Measurements from ENCODE around the gene TMPRSS6.

TMPRSS6 gene

DNA sequence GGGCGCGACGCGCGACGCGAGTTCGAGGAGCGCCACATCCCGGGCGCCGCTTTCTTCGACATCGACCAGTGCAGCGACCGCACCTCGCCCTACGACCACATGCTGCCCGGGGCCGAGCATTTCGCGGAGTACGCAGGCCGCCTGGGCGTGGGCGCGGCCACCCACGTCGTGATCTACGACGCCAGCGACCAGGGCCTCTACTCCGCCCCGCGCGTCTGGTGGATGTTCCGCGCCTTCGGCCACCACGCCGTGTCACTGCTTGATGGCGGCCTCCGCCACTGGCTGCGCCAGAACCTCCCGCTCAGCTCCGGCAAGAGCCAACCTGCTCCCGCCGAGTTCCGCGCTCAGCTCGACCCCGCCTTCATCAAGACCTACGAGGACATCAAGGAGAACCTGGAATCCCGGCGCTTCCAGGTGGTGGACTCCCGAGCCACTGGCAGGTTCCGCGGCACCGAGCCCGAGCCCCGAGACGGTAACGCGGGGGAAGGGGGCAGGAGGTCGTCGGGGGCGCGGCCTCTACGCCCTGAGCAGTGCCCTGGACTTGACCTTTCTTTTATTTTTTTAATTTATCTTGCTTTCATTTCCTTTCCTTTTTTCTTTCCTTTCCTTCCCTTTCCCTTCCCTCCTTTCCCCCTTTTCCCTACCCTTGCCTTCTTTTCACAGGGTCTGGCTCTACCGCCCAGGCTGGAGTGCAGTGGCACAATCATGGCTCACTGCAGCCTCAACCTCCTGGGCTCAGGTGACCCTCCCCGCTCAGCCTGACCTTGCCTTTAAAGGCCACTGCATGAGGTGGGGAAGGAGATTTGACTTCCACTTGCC is 85.0 kb downstream of the TMPRSS6 start:
- DNase-seq: no peak

- DNase-seq: no peak
Measured at GRCh38 chr22:37023743-37024338, 85.7 kb downstream of the TMPRSS6 start.

DNA sequence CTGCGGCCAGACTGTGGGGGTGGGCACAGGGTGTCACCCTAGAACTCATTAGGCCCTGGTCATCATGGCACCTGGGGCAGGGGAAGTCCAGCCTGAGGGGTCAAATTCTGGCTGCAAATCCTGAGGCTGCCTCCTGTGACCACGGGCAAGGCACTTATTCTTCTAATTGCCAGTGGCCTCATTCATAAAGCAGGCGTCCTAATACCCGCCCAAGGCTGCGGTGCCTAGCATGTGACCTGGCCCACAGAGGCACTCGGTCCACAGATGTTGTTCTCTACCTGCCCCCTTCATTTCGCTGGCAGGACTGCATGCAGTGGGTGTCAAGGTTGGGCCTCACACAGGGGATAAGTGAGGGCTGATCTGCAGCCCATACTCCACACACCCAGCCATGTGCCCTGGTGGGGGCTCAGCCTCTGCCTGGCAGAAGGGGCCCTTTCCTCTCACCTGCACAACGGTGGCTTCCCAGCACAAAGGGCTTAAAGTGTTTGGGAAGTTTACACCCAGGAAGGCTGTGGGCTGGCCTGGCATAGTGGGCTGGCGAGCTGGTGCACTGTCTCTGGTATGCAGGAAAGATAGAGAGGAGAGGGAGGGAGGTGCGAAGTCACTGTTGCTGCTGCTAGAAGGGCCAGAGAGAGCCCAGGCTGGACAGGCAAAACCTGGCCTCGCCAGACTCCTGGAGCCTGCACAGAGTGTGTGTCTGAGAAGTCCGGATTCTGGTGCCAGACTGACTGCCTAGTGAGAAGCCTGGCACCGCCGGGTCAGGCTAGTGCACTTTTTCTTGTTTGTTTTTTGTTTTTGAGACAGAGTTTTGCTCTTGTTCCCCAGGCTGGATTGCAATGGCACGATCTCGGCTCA is 86.8 kb downstream of the TMPRSS6 start:
- no peak for DNase-seq

DNA sequence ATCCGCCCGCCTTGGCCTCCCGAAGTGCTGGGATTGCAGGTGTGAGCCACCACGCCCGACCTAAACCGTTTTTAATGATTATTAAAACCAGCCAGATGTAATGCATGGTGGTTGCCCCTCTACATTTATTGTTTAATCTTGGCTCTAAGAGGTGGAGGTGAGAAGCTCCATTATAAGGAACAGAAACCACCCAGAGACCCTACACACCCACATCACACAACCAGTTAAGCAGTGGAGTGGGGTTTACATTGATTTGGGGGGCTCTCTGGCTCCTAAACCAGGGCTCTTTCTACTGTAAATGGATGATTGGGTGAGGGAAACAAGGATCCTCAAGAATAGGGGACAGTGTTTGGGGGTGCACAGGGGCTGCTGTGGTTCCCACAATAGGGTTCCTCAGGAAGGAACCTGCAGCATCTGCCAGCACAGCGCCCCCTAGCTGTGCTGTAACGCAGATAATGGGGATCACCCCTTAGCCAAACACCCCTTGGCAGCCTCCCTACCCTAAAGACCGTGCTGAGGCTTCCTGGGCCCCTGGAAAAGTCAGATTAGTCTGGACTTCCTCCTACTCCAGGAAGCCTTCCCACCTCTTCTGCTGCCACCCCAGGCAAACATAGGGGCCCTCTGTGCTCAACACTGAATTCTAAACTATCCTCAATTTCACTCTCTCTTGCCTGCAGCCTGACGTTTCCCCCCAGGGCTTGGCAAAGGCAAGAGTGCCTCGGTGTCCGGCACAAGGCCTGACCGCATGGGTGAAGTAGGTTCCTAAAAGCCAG is 87.6 kb downstream of the TMPRSS6 start:
- DNase-seq: no peak

DNA sequence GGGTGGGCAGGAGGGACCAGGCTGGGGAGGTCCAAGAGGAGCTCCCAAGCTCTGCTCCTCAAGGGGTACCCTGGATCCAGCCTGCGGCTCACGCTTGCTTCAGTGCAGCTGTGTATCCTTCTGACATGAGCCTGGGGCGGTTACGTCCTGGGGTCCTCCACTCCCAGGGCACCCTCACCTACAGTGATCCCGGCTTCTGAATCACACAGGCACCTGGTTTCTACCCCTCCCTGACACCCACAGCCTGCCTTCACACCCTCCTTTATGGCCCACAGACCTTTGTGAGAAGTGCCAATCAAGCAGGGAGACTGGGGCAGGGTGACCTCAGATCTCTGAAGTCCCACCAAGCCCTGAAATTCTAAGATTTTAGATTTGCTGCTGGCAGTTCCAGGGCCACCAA is 88.5 kb downstream of the TMPRSS6 start:
- no peak for DNase-seq

DNA sequence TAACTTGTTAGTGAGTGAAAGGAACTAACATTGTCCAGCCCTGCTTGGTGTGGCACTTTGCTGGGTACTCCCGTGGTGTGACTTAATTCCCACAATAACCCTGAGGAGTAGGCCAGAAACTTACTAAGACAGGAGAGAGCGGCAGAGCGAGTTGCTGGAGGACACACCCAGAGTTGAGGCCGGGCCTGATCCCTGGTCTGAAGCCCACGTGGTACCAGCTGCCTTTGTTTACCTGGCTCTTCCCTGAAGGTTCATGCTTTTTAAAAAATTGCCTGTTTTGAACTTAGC is 89.4 kb downstream of the TMPRSS6 start:
- DNase-seq: no peak

DNA sequence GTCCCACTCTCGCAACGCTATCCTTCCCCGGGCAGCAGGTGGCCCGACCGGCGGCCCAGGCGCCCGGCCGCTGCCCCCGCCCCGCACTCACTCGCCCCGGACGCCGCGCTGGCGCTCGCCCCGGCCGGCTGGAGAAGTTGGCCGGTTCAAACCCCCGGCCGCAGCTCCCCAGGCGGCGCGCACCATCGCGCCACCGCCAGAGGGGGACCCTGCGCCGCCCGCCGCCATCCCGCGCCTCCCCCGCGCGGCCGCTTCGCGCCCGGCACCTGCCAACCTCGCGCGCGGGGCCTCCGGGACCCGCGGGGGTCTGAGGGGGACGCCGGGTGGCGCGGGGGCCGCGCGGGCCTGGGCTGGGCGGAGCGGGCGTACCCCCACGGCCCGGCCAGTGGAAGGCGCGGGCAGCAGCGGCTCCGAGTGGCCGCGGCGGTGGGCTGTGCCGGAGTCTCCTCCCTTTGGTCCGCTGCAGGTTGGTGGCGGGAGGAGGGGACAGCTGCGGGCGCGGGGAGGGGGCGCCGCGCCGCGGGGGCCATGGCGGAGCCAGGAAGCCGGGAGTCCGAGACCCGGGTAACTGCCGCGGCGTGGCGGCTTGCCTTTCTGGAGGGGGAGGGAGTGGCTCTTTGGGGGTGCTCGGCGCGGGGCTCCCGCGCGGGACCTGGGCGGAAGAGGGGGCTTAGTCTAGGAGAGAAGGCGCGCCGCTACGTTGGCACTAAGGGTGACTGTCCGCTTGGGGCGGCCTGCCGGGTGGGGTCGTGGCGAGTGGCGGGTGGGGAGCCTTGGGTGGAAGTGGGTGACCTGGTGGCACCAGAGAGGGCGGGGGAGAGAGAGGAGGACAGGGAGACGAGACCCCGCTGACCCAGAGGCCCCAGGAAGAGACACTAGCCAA is 90.0 kb downstream of the TMPRSS6 start, which contains the start of the genes MPST and TST:
Gene MPST, plus strand, starts transcription at position 434 of the 883 bp plus-strand sequence. Its CDS starts 95 bp downstream, at position 529.
Gene TST, minus strand, starts transcription at position 139 of the 883 bp plus-strand sequence. CDS start 715 bp downstream, outside the sequence.
- DNase-seq: no peak

GRCh38 chr22:37018815-37019308 is 90.7 kb downstream of the TMPRSS6 start:
- DNase-seq: no peak

DNA sequence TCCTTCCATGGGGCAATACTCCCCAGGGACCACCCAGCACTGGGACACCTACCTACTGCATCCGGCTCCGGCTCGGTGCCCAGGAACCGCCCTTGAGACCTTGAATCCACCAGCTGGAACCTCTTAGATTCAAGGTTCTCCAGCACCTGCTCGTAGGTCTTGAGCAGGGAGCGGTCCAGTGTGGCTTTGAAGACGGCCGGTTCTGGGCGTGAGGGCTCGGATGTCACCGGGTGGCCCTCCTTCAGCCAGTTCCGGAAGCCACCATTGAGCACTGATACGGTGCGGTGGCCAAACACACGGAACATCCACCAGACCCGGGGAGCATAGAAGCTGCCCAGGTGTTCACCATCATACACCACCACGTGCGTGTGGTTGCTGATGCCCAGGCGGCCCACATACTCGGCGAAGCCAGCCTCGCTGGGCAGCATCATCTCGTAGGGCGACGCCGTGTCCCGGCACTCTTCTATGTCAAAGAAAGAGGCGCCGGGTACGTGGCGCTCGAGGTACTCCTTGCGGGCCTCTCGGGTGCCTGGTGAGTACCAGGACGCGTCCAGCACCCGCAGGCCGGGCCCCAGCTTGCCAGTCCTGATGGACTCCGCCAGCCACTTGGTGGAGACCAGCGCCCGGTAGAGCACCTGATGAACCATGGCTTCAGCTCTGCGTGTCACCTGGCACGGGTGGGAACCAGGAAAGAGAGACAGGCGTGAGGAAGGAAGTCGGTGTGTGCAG is 91.3 kb downstream of the TMPRSS6 start:
- DNase-seq: no peak

DNA sequence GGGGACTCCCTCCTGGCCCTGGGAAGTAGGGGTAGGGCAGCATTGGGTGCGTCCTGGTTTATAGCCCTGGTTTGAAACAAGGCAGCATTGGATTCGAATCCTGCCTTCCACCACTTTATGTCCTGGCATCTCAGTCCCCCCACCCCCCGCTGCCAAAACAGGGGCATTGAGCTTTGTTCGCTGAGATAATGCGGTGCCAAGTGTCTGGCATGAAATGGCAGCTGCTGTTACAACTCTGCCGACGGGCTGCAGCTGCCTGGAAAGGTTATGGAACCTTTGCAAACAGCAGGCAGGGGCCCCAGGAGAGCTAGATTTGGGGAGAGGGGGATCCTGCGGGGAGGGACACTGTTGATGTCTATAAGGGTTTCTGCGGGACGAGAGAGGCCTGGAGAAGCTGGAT is 92.2 kb downstream of the TMPRSS6 start:
- DNase-seq: no peak

- DNase-seq: no peak
Measured at GRCh38 chr22:37016134-37016910, 93.2 kb downstream of the TMPRSS6 start.

DNA sequence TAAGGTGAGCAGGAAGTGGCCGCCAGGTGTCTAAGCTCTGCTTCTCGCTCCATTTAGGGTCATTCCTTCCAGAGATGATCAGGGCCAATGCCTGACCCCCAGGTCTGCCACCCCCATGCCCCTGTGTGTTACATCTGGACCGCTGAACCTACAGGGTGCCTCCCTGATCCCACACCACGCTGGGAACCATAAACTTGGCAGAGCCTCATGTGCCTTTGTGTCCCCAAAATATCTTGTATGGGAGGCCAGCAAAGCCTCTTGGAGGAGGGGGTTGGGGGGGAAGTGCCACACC is 94.0 kb downstream of the TMPRSS6 start:
- no peak for DNase-seq
